HepG2 (cell line): ENCODE data around the gene UBAC2.

Experiments used
- SKI ChIP-seq: fragments of 450-650 bp; IDR thresholded peaks from one replicate; pipeline ENCODE4 v1.6.1; 2018; ENCODE audit warnings: mild to moderate bottlenecking; ENCODE audit not compliant: partially characterized antibody
- USF2 ChIP-seq, 2 experiments: sonication (generic) in 1 of 2; formaldehyde crosslinking in 1 of 2; IDR thresholded peaks; 2 replicates each; pipeline versions ENCODE4 v1.5.1 to v1.6.1; 2011 to 2020; ENCODE audit warnings: borderline replicate concordance in 1 of 2, low read depth in 1 of 2, low read length in 1 of 2, mild to moderate bottlenecking in 1 of 2, missing genetic modification reagents in 1 of 2, moderate library complexity in 1 of 2
- ZBTB8A ChIP-seq: sonication (generic); formaldehyde crosslinking; IDR thresholded peaks from 2 replicates; pipeline ENCODE4 v1.4.0; 2020; ENCODE audit warnings: mild to moderate bottlenecking, low read depth, missing genetic modification reagents, borderline replicate concordance

- TF ChIP-seq ZBTB8A (no peak), SKI (no peak), USF2 (IDR thresholded peaks at IDR 0.05; ENCODE audit: low read depth, low read length) (no peak), USF2 (CRISPR knock-in tag; IDR thresholded peaks at IDR 0.05; ENCODE audit: borderline replicate concordance) (no peak)
Measured at GRCh38 chr13:99197117-99197651, 3.5 kb upstream of the UBAC2 start.
